Vagina (tissue), 2 donors: ENCODE results near the gene CHST12. TPM values are rescaled to one million over a fixed set of nuclear protein-coding genes. Genes with fewer than 3 reads are reported as not detected.

Experiments used
- DNase-seq, 2 donors: peaks; one replicate each; pipeline ENCODE4 v3.0.0-alpha.2; 2017; ENCODE audit errors: extremely low spot score in 2 of 2
- H3K27ac ChIP-seq: fragments of 200-600 bp; sonication (generic); one replicate; pipeline ENCODE4 v1.5.1; 2019
- H3K27me3 ChIP-seq: fragments of 200-600 bp; sonication (generic); one replicate; pipeline ENCODE4 v1.5.1; 2019
- H3K36me3 ChIP-seq, 2 donors: fragments of 200-600 bp; sonication (generic); one replicate each; pipeline ENCODE4 v1.5.1; 2017 to 2019
- H3K4me1 ChIP-seq: fragments of 200-600 bp; sonication (generic); one replicate; pipeline ENCODE4 v1.5.1; 2019
- H3K4me3 ChIP-seq, 2 donors: fragments of 200-600 bp; sonication (generic); 1 replicate in 1 of 2; 2 replicates in 1 of 2; pipeline ENCODE4 v1.5.1; 2016 to 2019
- H3K9me3 ChIP-seq: fragments of 200-600 bp; sonication (generic); one replicate; pipeline ENCODE4 v1.5.1; 2019
- POLR2A ChIP-seq, 2 donors: fragments of 450-650 bp; IDR thresholded peaks; one replicate each; pipeline ENCODE4 v1.6.1; 2017; ENCODE audit warnings: antibody characterized with exemption in 2 of 2, mild to moderate bottlenecking in 2 of 2, moderate library complexity in 2 of 2
- POLR2AphosphoS5 ChIP-seq, 2 donors: sonication (generic); formaldehyde crosslinking; IDR thresholded peaks; one replicate each; pipeline ENCODE4 v1.9.0; 2017; ENCODE audit warnings: antibody characterized with exemption in 2 of 2, mild to moderate bottlenecking in 2 of 2, low read depth in 1 of 2; ENCODE audit not compliant: insufficient read depth in 1 of 2
- intact Hi-C: fragments of 100-400 bp; cut with DNase I; formaldehyde crosslinking; loops from one replicate; pipeline ENCODE4 v1.15.1; 2023
- total RNA-seq: library from RNA; depleted of rRNA; stranded (reverse); fragments of >200 nt; gene quantifications from one replicate; pipeline ENCODE4 v1.2.3, GENCODE V29; 2016
- TF ChIP-seq, protein P1 (sequence below), 3 experiments: fragments of 450-650 bp in 2 of 3; fragments of 200-600 bp in 1 of 3; sonication (generic) in 1 of 3; IDR thresholded peaks; one replicate each; pipeline ENCODE4 v1.5.1; 2017 to 2019; ENCODE audit warnings: antibody characterized with exemption in 3 of 3, mild to moderate bottlenecking in 2 of 3, moderate library complexity in 2 of 3

Gene CHST12
- total RNA-seq, 1 donor from 2014 or later: 26.3 TPM

DNA sequence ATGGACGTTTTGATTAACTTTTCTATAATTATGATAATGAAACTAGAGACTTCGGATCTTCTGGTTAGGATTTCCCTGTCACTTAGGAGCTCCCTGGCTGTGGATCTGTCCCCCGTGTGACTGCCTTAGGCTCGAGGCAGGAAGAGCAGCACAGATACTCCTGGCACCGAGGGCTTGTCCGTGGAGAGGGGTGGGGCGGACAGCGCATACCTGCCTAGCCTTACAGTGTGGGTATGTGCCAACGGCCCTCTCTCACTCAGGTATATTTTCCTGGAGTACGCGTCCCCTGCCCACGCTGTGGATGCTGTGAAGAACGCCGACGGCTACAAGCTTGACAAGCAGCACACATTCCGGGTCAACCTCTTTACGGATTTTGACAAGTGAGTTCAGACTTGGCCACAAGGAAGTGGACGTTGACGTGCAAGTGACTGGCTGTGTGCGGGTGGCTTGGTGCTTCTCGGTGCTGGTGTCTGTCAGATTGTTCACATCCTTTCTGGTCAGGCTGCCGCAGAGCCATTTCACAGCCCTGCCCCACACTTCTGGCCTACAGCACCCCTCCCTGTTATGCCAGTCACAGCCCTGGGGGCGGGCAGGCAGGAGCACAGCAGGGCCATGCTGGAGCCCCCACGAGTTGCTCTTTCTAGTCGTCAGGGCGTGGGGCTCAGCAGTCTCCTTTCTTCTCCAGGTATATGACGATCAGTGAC, 40.9 kb upstream of the CHST12 start:
- H3K27ac ChIP-seq: no peak overlapping the region
- peaks cover 36% of the 10 kb centered on the region for H3K4me1 ChIP-seq
- no peak for DNase-seq
- intact Hi-C loops: no loop called here
- H3K9me3 ChIP-seq: no peaks in the 10 kb centered on the region
- H3K36me3 ChIP-seq: peaks cover 0 to 64% of the 10 kb centered on the region in 2 donors
- H3K27me3 ChIP-seq: no peaks in the 10 kb centered on the region
- TF ChIP-seq, protein P1, sequence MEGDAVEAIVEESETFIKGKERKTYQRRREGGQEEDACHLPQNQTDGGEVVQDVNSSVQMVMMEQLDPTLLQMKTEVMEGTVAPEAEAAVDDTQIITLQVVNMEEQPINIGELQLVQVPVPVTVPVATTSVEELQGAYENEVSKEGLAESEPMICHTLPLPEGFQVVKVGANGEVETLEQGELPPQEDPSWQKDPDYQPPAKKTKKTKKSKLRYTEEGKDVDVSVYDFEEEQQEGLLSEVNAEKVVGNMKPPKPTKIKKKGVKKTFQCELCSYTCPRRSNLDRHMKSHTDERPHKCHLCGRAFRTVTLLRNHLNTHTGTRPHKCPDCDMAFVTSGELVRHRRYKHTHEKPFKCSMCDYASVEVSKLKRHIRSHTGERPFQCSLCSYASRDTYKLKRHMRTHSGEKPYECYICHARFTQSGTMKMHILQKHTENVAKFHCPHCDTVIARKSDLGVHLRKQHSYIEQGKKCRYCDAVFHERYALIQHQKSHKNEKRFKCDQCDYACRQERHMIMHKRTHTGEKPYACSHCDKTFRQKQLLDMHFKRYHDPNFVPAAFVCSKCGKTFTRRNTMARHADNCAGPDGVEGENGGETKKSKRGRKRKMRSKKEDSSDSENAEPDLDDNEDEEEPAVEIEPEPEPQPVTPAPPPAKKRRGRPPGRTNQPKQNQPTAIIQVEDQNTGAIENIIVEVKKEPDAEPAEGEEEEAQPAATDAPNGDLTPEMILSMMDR (IDR thresholded peaks at IDR 0.05): no peak
- no peak for TF ChIP-seq POLR2A (IDR thresholded peaks at IDR 0.05)
- no peak for TF ChIP-seq POLR2AphosphoS5 (IDR thresholded peaks at IDR 0.05; ENCODE audit: insufficient read depth in 1 of 2, low read depth in 1 of 2)
- no peak overlapping the region for H3K4me3 ChIP-seq

DNA sequence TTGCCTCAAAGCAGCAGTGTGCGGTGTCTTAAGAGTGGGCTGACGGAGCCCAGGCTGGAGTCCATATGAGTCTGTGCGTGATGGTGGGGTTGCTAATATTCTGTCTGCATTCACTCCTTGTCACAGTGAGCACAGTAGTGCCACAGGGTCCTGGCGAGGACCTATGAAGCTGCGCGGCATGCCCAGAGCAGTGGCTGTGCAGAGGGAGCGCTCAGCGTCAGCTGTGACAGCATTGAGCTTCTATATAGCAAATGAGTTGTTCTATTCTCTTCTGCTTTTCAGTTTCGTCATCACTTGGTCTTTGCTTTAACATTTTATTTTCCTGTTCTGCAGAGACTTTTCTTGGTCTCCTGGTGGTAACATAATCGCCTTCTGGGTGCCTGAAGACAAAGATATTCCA, 34.3 kb upstream of the CHST12 start:
- H3K27me3 ChIP-seq: no peaks in the 10 kb centered on the region
- no peak overlapping the region for H3K4me3 ChIP-seq
- peaks cover 0 to 95% of the 10 kb centered on the region in 2 donors for H3K36me3 ChIP-seq
- DNase-seq: no peak
- H3K9me3 ChIP-seq: no peaks in the 10 kb centered on the region
- no peak for TF ChIP-seq POLR2AphosphoS5 (IDR thresholded peaks at IDR 0.05; ENCODE audit: insufficient read depth in 1 of 2, low read depth in 1 of 2)
- TF ChIP-seq POLR2A (IDR thresholded peaks at IDR 0.05): no peak
- TF ChIP-seq, protein P1 (IDR thresholded peaks at IDR 0.05): no peak
- intact Hi-C loops: no loop called here
- H3K4me1 ChIP-seq: no peaks in the 10 kb centered on the region
- no peak overlapping the region for H3K27ac ChIP-seq

DNA sequence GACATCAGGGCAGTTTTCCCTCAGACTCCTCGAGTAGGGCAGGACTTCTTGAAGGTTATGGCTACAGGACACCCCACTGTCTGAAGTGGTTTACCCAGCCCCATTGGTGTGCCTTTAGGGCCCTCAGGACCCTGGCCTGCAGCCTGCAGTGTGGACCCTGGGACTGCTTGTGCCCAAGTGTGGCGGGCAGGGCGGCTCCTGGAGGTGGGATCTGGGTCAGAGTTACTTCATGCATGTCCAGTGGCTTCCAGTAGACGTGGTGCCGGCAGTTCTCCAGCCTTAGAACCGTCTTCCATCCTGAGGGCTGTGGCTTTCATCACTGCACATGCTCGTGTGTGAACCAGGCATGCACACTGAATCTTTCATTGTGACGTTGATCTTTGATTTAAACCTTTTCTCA, 32.1 kb upstream of the CHST12 start:
- Histone ChIP-seq H3K36me3 (peaks cover 0 to 97% of the 10 kb centered on the region in 2 donors), H3K27me3 (no peaks in the 10 kb centered on the region), H3K4me1 (no peaks in the 10 kb centered on the region), H3K27ac (no peak overlapping the region), H3K9me3 (no peaks in the 10 kb centered on the region), H3K4me3 (no peak overlapping the region)
- no peak for DNase-seq
- TF ChIP-seq POLR2A (IDR thresholded peaks at IDR 0.05): no peak
- TF ChIP-seq, protein P1 (IDR thresholded peaks at IDR 0.05): no peak
- TF ChIP-seq POLR2AphosphoS5 (IDR thresholded peaks at IDR 0.05; ENCODE audit: insufficient read depth in 1 of 2, low read depth in 1 of 2): no peak
- intact Hi-C loops: no loop called here

DNA sequence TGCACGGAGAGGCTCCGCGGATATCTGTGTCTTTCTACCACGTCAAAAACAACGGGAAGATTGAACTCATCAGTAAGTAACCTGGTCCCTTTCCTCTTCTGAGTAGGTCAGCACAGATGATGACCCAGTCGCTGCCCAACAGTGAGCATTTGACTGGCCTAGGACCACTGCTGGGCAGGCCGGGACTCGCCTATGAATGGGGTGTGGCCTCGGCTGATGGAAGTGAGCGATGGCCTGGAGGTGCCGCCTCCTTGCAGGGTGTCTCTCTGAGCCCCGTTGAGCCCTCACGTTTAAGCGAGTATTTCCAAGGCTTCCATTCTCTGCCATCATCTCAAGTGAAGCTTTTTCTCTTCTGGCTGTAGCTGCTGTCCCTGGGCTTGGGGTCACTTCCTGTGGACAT, 30.7 kb upstream of the CHST12 start:
- Histone ChIP-seq H3K27me3 (no peaks in the 10 kb centered on the region), H3K27ac (no peak overlapping the region), H3K4me1 (no peaks in the 10 kb centered on the region), H3K36me3 (peaks cover 0 to 96% of the 10 kb centered on the region in 2 donors), H3K4me3 (no peak overlapping the region), H3K9me3 (no peaks in the 10 kb centered on the region)
- intact Hi-C loops: no loop called here
- DNase-seq: no peak
- TF ChIP-seq POLR2AphosphoS5 (IDR thresholded peaks at IDR 0.05; ENCODE audit: insufficient read depth in 1 of 2, low read depth in 1 of 2): no peak
- TF ChIP-seq POLR2A (IDR thresholded peaks at IDR 0.05): no peak
- TF ChIP-seq, protein P1 (IDR thresholded peaks at IDR 0.05): no peak

DNA sequence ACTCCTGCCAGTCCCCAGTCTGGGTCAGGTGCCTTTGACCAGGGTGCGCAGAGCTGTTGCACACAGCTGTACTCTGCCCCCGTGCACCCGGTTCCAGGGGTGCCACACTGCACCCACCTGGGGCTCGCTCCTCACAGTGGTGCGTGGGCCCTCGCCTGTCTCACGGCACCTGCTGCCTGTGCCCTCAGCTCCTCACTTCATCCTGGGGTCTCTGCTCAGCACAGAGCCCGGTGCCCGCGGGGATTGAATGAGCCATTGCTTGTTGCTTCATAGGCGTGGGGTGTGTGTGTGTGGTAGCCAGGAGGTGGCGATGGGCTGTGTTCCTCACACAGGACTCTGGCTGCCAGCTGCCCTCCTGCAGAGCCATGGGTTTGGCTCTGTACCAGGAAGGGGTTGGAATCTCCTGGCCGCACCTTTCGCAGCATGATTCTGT, 30.3 kb upstream of the CHST12 start:
- DNase-seq: no peak
- no peak overlapping the region for H3K4me3 ChIP-seq
- H3K27me3 ChIP-seq: no peaks in the 10 kb centered on the region
- intact Hi-C loops: no loop called here
- TF ChIP-seq POLR2AphosphoS5 (IDR thresholded peaks at IDR 0.05; ENCODE audit: insufficient read depth in 1 of 2, low read depth in 1 of 2) (no peak), POLR2A (IDR thresholded peaks at IDR 0.05) (no peak)
- TF ChIP-seq, protein P1 (IDR thresholded peaks at IDR 0.05): no peak
- no peaks in the 10 kb centered on the region for H3K9me3 ChIP-seq
- peaks cover 0 to 93% of the 10 kb centered on the region in 2 donors for H3K36me3 ChIP-seq
- H3K27ac ChIP-seq: no peak overlapping the region
- H3K4me1 ChIP-seq: no peaks in the 10 kb centered on the region
